IMR-90 (cell line): ENCODE data around the gene TTC23. TPM values are rescaled to one million over a fixed set of nuclear protein-coding genes. Genes with fewer than 3 reads are reported as not detected.

Experiments used
- ATAC-seq: fragments of 200-7000 bp; cut with Tn5 transposase; 2 replicates; pipeline ENCODE4 v1.9.1; 2020; ENCODE audit warnings: low read depth, mild to moderate bottlenecking, moderate library complexity
- BruUV-seq: library from RNA; stranded (reverse); fragments of 400-500 nt; replicated peaks from 2 replicates; lab custom pipeline; 2021; lab: Mats Ljungman, UMichigan
- CTCF ChIA-PET: fragments of 300-600 bp; formaldehyde crosslinking; extraction: SDS; loops from one replicate; lab custom pipeline; 2021; ENCODE audit warnings: antibody characterized with exemption; lab: Yijun Ruan, JAX
- POLR2A ChIA-PET: fragments of 300-600 bp; sonication (Branson Sonifier 250); formaldehyde crosslinking; loops from one replicate; lab custom pipeline; 2022; ENCODE audit warnings: antibody characterized with exemption; ENCODE audit not compliant: unreplicated experiment; lab: Charles Lee
- DNase-seq: peaks from one replicate; pipeline ENCODE4 v3.0.0; 2013
- H2AFZ ChIP-seq: replicated peaks from 2 replicates; pipeline ENCODE3; 2013; ENCODE audit warnings: low read length, mild to moderate bottlenecking; ENCODE audit not compliant: poor library complexity
- H2AK5ac ChIP-seq: 2 replicates; pipeline ENCODE4 v1.6.1; 2013; ENCODE audit warnings: low read depth, low read length, inconsistent platforms
- H2AK9ac ChIP-seq: replicated peaks from 2 replicates; pipeline ENCODE3; 2013; ENCODE audit warnings: mild to moderate bottlenecking, low read depth, low read length, moderate library complexity; ENCODE audit not compliant: poor library complexity
- H2BK120ac ChIP-seq: 2 replicates; pipeline ENCODE4 v1.6.1; 2013; ENCODE audit warnings: low read depth, low read length, inconsistent platforms
- H2BK15ac ChIP-seq: 3 replicates; pipeline ENCODE4 v1.6.1; 2013; ENCODE audit warnings: low read depth, low read length, inconsistent platforms
- H2BK20ac ChIP-seq: 2 replicates; pipeline ENCODE4 v1.6.1; 2013; ENCODE audit warnings: low read depth, mild to moderate bottlenecking, inconsistent platforms, low read length, moderate library complexity
- H2BK5ac ChIP-seq: 2 replicates; pipeline ENCODE4 v1.6.1; 2013; ENCODE audit warnings: mild to moderate bottlenecking, low read depth, low read length, inconsistent platforms; ENCODE audit not compliant: poor library complexity, severe bottlenecking
- H3K14ac ChIP-seq: replicated peaks from 2 replicates; pipeline ENCODE4 v1.6.1; 2013; ENCODE audit warnings: low read depth, low read length, inconsistent platforms
- H3K18ac ChIP-seq: 2 replicates; pipeline ENCODE4 v1.6.1; 2013; ENCODE audit warnings: low read depth, low read length, control low read depth
- H3K23ac ChIP-seq: 2 replicates; pipeline ENCODE4 v1.6.1; 2013; ENCODE audit warnings: low read depth, low read length, inconsistent platforms
- H3K27ac ChIP-seq: 2 replicates; pipeline ENCODE4 v1.5.1; 2013; ENCODE audit warnings: mild to moderate bottlenecking, control low read depth, low read length; ENCODE audit not compliant: insufficient read depth
- H3K27me3 ChIP-seq: 2 replicates; pipeline ENCODE4 v1.6.1; 2013; ENCODE audit warnings: low read length; ENCODE audit not compliant: control insufficient read depth, insufficient read depth
- H3K36me3 ChIP-seq: 2 replicates; pipeline ENCODE4 v1.6.1; 2013; ENCODE audit warnings: low read length, mixed read lengths; ENCODE audit not compliant: control insufficient read depth, insufficient read depth
- H3K4ac ChIP-seq: 2 replicates; pipeline ENCODE4 v1.6.1; 2013; ENCODE audit warnings: low read depth, low read length, inconsistent platforms
- H3K4me1 ChIP-seq: 2 replicates; pipeline ENCODE4 v1.6.1; 2013; ENCODE audit warnings: low read length, mixed read lengths; ENCODE audit not compliant: control insufficient read depth, insufficient read depth
- H3K4me2 ChIP-seq: 2 replicates; pipeline ENCODE4 v1.6.1; 2013; ENCODE audit warnings: low read depth, mild to moderate bottlenecking, control low read depth, low read length, moderate library complexity
- H3K4me3 ChIP-seq: 2 replicates; pipeline ENCODE4 v1.5.1; 2013; ENCODE audit warnings: low read depth, mild to moderate bottlenecking, control low read depth, low read length, moderate library complexity; ENCODE audit not compliant: insufficient read depth
- H3K56ac ChIP-seq: 2 replicates; pipeline ENCODE4 v1.6.1; 2013; ENCODE audit warnings: low read length, inconsistent platforms; ENCODE audit not compliant: insufficient read depth; ENCODE audit errors: extremely low read depth
- H3K79me1 ChIP-seq, 2 experiments: 2 replicates each; pipeline ENCODE4 v1.6.1; 2013; ENCODE audit warnings: low read length in 2 of 2, inconsistent platforms in 1 of 2, low read depth in 1 of 2
- H3K9ac ChIP-seq: 2 replicates; pipeline ENCODE4 v1.6.1; 2013; ENCODE audit warnings: low read depth, low read length, control low read depth
- H3K9me1 ChIP-seq: 2 replicates; pipeline ENCODE4 v1.6.1; 2013; ENCODE audit warnings: low read length, inconsistent platforms; ENCODE audit not compliant: insufficient read depth
- H3K9me3 ChIP-seq: 2 replicates; pipeline ENCODE4 v1.6.1; 2013; ENCODE audit warnings: low read length; ENCODE audit not compliant: control insufficient read depth, insufficient read depth
- H4K20me1 ChIP-seq: 2 replicates; pipeline ENCODE4 v1.6.1; 2013; ENCODE audit warnings: low read length, inconsistent platforms; ENCODE audit not compliant: insufficient read depth
- H4K5ac ChIP-seq: 2 replicates; pipeline ENCODE4 v1.6.1; 2013; ENCODE audit warnings: mild to moderate bottlenecking, low read depth, low read length, control low read depth
- H4K8ac ChIP-seq, 2 experiments: 2 replicates each; pipeline ENCODE4 v1.6.1; 2013; ENCODE audit warnings: low read depth in 2 of 2, low read length in 2 of 2, control low read depth in 1 of 2, inconsistent platforms in 1 of 2
- H4K91ac ChIP-seq: 2 replicates; pipeline ENCODE4 v1.6.1; 2013; ENCODE audit warnings: low read depth, low read length, inconsistent platforms; ENCODE audit not compliant: insufficient read depth
- BHLHE40 ChIP-seq: fragments of 150-350 bp; IDR thresholded peaks from 2 replicates; pipeline ENCODE4 v1.6.1; 2016; ENCODE audit warnings: mild to moderate bottlenecking, low read depth, low read length
- CEBPB ChIP-seq: IDR thresholded peaks from 2 replicates; pipeline ENCODE4 v1.6.1; 2012; ENCODE audit warnings: low read depth, low read length, improper control_type of control experiment
- CHD1 ChIP-seq: IDR thresholded peaks from 2 replicates; pipeline ENCODE4 v1.6.1; 2012; ENCODE audit warnings: low read depth, low read length, improper control_type of control experiment
- FOS ChIP-seq: fragments of 150-350 bp; IDR thresholded peaks from 2 replicates; pipeline ENCODE4 v1.6.1; 2016; ENCODE audit warnings: low read depth, low read length
- MAFK ChIP-seq: IDR thresholded peaks from 2 replicates; pipeline ENCODE4 v1.6.1; 2012; ENCODE audit warnings: low read depth, low read length, improper control_type of control experiment
- NFE2L2 ChIP-seq: fragments of 150-350 bp; IDR thresholded peaks from 2 replicates; pipeline ENCODE4 v1.6.1; 2016; ENCODE audit warnings: low read depth, mild to moderate bottlenecking, low read length
- POLR2A ChIP-seq: IDR thresholded peaks from 2 replicates; pipeline ENCODE4 v1.6.1; 2012; ENCODE audit warnings: mild to moderate bottlenecking, low read depth, low read length
- RAD21 ChIP-seq: IDR thresholded peaks from 2 replicates; pipeline ENCODE4 v1.6.1; 2012; ENCODE audit warnings: low read length, improper control_type of control experiment
- RCOR1 ChIP-seq: IDR thresholded peaks from 2 replicates; pipeline ENCODE4 v1.6.1; 2012; ENCODE audit warnings: mild to moderate bottlenecking, low read length, improper control_type of control experiment; ENCODE audit not compliant: insufficient replicate concordance
- RFX5 ChIP-seq: IDR thresholded peaks from 2 replicates; pipeline ENCODE4 v1.8.0; 2012; ENCODE audit warnings: low read depth, mild to moderate bottlenecking, low read length, moderate library complexity
- SMC3 ChIP-seq: fragments of 150-350 bp; IDR thresholded peaks from 2 replicates; pipeline ENCODE4 v1.6.1; 2016; ENCODE audit warnings: low read depth, mild to moderate bottlenecking, antibody characterized with exemption, low read length, moderate library complexity
- WGBS, 2 experiments: methylation state at CpG; one replicate each; pipeline versions ENCODE4 v1.1.5 to v1.1.7; 2013; ENCODE audit warnings: missing lambda C conversion rate in 2 of 2; ENCODE audit not compliant: insufficient read length in 1 of 2; ENCODE audit errors: extremely low coverage in 2 of 2; 5-methylcytosine and 5-hydroxymethylcytosine counted together
- dilution Hi-C: fragments of 300-500 bp; cut with HindIII; formaldehyde crosslinking; loops from one replicate; pipeline ENCODE4 v1.14.3; 2018; ENCODE audit warnings: low sequenced_read_pairs; ENCODE audit not compliant: unreplicated experiment
- in situ Hi-C: fragments of 300-500 bp; cut with MboI; formaldehyde crosslinking; loops from 3 replicates; pipeline ENCODE4 v1.14.3; 2019; ENCODE audit warnings: low sequenced_read_pairs, inconsistent platforms, mixed read lengths
- intact Hi-C: fragments of 100-400 bp; cut with micrococcal nuclease; formaldehyde crosslinking; loops from 2 replicates; pipeline ENCODE4 v1.10.0; 2022
- polyA plus RNA-seq, 3 experiments: library from polyadenylated mRNA; depleted of rRNA; stranded (reverse); fragments of >200 nt; gene quantifications; 2 replicates each; pipeline ENCODE4 v1.2.3, GENCODE V29; 2012; ENCODE audit warnings: low replicate concordance in 1 of 3
- total RNA-seq: library from RNA; depleted of rRNA; stranded (reverse); fragments of >200 nt; gene quantifications from 2 replicates; pipeline ENCODE4 v1.2.3, GENCODE V29; 2012
- TF ChIP-seq, protein P1 (sequence below): conservative IDR thresholded peaks from 2 replicates; pipeline ENCODE4 v1.5.1; 2012; ENCODE audit warnings: mild to moderate bottlenecking, low read depth, low read length, improper control_type of control experiment
- TF ChIP-seq, protein P2 (sequence below): fragments of 150-350 bp; IDR thresholded peaks from 2 replicates; pipeline ENCODE4 v1.6.1; 2017; ENCODE audit warnings: mild to moderate bottlenecking, antibody characterized with exemption, low read length, low read depth

Gene TTC23
- total and polyA plus RNA-seq, 2 of the 4 experiments (the other 2 are of a cell fraction): 7.8 to 29.8 TPM

DNA sequence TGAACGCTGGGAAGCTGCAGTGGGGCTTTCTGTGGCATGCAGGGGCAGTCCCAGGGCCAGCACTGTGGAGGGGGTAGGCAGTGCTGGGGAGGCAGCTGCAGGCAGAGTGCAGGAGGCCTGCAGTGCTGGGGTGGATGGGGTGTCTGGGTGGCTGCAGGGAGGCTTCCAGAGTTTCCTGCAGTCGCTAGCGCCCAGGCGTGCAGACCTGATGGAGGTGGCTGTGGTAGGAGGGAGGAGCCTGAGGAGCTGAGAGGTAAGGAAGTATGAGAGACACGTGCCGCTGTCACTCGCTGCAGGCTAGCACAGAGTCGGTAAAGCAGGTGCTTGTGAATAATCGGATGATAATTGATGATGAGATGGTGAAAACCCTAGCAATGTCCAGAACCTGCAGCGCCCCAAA is 128.2 kb downstream of the TTC23 start:
- H4K91ac ChIP-seq: no peak overlapping the region
- no peak overlapping the region for H2BK15ac ChIP-seq
- intact Hi-C loops: loop anchor here (5.0 kb wide), 1 partner anchor 91 kb away; no protein-coding TSS in a partner anchor
- H3K27me3 ChIP-seq: no peaks in the 10 kb centered on the region
- DNase-seq: no peak
- in situ Hi-C loops: loop anchor here (25.0 kb wide), 1 partner anchor 616 kb away; the partner anchor contains the start of gene LYSMD4
- no peak overlapping the region for H2BK120ac ChIP-seq
- no peak overlapping the region for H2BK20ac ChIP-seq
- no peaks in the 10 kb centered on the region; the same call in 1 of the 2 replicates for H4K20me1 ChIP-seq
- dilution Hi-C loops: loop anchor here (25.0 kb wide), 1 partner anchor 91 kb away; no protein-coding TSS in a partner anchor
- H3K9ac ChIP-seq: no peak overlapping the region
- no peak overlapping the region for H3K4me3 ChIP-seq
- H3K9me1 ChIP-seq: peaks cover 19% of the 10 kb centered on the region
- no peak overlapping the region for H3K18ac ChIP-seq
- H3K4me2 ChIP-seq: no peak overlapping the region
- no peak overlapping the region for H3K23ac ChIP-seq
- H3K36me3 ChIP-seq: no peaks in the 10 kb centered on the region
- no TSS peak for BruUV-seq
- peaks cover 5 to 19% of the 10 kb centered on the region in 2 experiments; a peak in 3 of 4 replicates for H3K79me1 ChIP-seq
- no peak overlapping the region for H4K8ac ChIP-seq
- 43% methylated on average over 1 of the region's 10 CpGs; no CpG with 5 or more reads in 1 of the 2 experiments for WGBS, 2 experiments
- peaks cover 14% of the 10 kb centered on the region for H3K4me1 ChIP-seq
- CTCF ChIA-PET: interaction anchor here (1.3 kb wide), 1 partner anchor 16 kb away, joined by 3 read pairs; the partner anchor contains the start of gene SYNM
- H2BK5ac ChIP-seq: no peak overlapping the region
- H3K9me3 ChIP-seq: no peaks in the 10 kb centered on the region
- H3K14ac ChIP-seq: no peak overlapping the region
- H2AFZ ChIP-seq: no peak overlapping the region
- no peak for ATAC-seq
- H3K56ac ChIP-seq: no peak overlapping the region
- H4K5ac ChIP-seq: no peak overlapping the region
- no peak overlapping the region; the same call in 1 of the 2 replicates for H3K4ac ChIP-seq
- no peak overlapping the region for H2AK5ac ChIP-seq
- POLR2A ChIA-PET: no interaction called here
- no peak for TF ChIP-seq SMC3
- TF ChIP-seq RCOR1: no peak
- no peak for TF ChIP-seq RAD21
- TF ChIP-seq POLR2A: no peak
- TF ChIP-seq CHD1: no peak
- no peak for TF ChIP-seq MAFK
- TF ChIP-seq RFX5: no peak
- no peak for TF ChIP-seq FOS
- no peak for TF ChIP-seq NFE2L2
- TF ChIP-seq, protein P1, sequence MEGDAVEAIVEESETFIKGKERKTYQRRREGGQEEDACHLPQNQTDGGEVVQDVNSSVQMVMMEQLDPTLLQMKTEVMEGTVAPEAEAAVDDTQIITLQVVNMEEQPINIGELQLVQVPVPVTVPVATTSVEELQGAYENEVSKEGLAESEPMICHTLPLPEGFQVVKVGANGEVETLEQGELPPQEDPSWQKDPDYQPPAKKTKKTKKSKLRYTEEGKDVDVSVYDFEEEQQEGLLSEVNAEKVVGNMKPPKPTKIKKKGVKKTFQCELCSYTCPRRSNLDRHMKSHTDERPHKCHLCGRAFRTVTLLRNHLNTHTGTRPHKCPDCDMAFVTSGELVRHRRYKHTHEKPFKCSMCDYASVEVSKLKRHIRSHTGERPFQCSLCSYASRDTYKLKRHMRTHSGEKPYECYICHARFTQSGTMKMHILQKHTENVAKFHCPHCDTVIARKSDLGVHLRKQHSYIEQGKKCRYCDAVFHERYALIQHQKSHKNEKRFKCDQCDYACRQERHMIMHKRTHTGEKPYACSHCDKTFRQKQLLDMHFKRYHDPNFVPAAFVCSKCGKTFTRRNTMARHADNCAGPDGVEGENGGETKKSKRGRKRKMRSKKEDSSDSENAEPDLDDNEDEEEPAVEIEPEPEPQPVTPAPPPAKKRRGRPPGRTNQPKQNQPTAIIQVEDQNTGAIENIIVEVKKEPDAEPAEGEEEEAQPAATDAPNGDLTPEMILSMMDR: no peak
- no peak for TF ChIP-seq BHLHE40
- no peak for TF ChIP-seq CEBPB
- TF ChIP-seq, protein P2, sequence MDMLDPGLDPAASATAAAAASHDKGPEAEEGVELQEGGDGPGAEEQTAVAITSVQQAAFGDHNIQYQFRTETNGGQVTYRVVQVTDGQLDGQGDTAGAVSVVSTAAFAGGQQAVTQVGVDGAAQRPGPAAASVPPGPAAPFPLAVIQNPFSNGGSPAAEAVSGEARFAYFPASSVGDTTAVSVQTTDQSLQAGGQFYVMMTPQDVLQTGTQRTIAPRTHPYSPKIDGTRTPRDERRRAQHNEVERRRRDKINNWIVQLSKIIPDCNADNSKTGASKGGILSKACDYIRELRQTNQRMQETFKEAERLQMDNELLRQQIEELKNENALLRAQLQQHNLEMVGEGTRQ: no peak
- no peak overlapping the region for H2AK9ac ChIP-seq
- H3K27ac ChIP-seq: no peak overlapping the region
